OCI-LY3 (cell line): ENCODE measurements around the gene F8.
"Not testable (repeated sequence)": the region's sequence is repeated elsewhere in the genome, so short reads cannot be mapped to it uniquely, and the experiment has no call there.

Experiments
- H2AFZ ChIP-seq: fragments of 200-600, 300-600 bp; shearing (Covaris generic); 2 replicates; pipeline ENCODE4 v1.6.0; 2014; ENCODE audit warnings: antibody characterized with exemption, low read depth, low read length
- H3K27ac ChIP-seq: fragments of 200-600, 300-600 bp; sonication (generic); 2 replicates; pipeline ENCODE4 v1.5.1; 2014; ENCODE audit warnings: mild to moderate bottlenecking, low read length, moderate library complexity, mixed read lengths
- H3K27me3 ChIP-seq: fragments of 200-600, 300-600 bp; sonication (generic); 2 replicates; pipeline ENCODE4 v1.6.1; 2014; ENCODE audit warnings: low read depth, low read length, mixed read lengths
- H3K36me3 ChIP-seq: fragments of 200-600, 300-600 bp; sonication (generic); replicated peaks from 2 replicates; pipeline ENCODE3; 2014; ENCODE audit warnings: low read depth, low read length, mixed read lengths
- H3K4me1 ChIP-seq: fragments of 300-600, 200-600 bp; sonication (generic); 2 replicates; pipeline ENCODE4 v1.6.1; 2014; ENCODE audit warnings: low read length, mixed read lengths
- H3K4me2 ChIP-seq: fragments of 200-600, 300-600 bp; sonication (generic); 2 replicates; pipeline ENCODE4 v1.6.1; 2014; ENCODE audit warnings: low read length, mixed read lengths
- H3K4me3 ChIP-seq: fragments of 300-600, 200-600 bp; sonication (generic); 2 replicates; pipeline ENCODE4 v1.5.1; 2014; ENCODE audit warnings: antibody characterized with exemption, mild to moderate bottlenecking, low read length, moderate library complexity
- H3K79me2 ChIP-seq: fragments of 300-600, 200-600 bp; shearing (Covaris generic); 2 replicates; pipeline ENCODE4 v1.6.1; 2014; ENCODE audit warnings: mild to moderate bottlenecking, low read length, mixed read lengths
- H3K9ac ChIP-seq: fragments of 300-600, 200-600 bp; shearing (Covaris generic); 2 replicates; pipeline ENCODE4 v1.6.0; 2014; ENCODE audit warnings: mild to moderate bottlenecking, low read length, moderate library complexity
- H3K9me3 ChIP-seq: fragments of 200-600, 300-600 bp; shearing (Covaris generic); 2 replicates; pipeline ENCODE4 v1.6.1; 2014; ENCODE audit warnings: low read length, mixed read lengths; ENCODE audit not compliant: insufficient read depth
- H4K20me1 ChIP-seq: fragments of 200-600, 300-600 bp; sonication (generic); 2 replicates; pipeline ENCODE4 v1.6.1; 2016; ENCODE audit warnings: low read length, mixed read lengths; ENCODE audit not compliant: insufficient read depth
- CTCF ChIP-seq: fragments of 200-600, 300-600 bp; sonication (generic); IDR thresholded peaks from 2 replicates; pipeline ENCODE4 v1.5.1; 2014; ENCODE audit warnings: antibody characterized with exemption, low read length, low read depth
- EZH2phosphoT487 ChIP-seq: fragments of 200-600 bp; shearing (Covaris generic); IDR thresholded peaks from 2 replicates; pipeline ENCODE4 v1.6.1; 2018; ENCODE audit warnings: antibody characterized with exemption, mixed run types, low read depth

Gene F8

GRCh38 chrX:154918060-154918483 lies 104.5 kb downstream of the F8 start:
- H3K9me3 ChIP-seq: no peaks in the 10 kb centered on the region
- H3K27ac ChIP-seq: no peak overlapping the region
- 0 out of 2 replicates have a peak overlapping the region, but pooled peaks have one; percentile 17 for H3K9ac ChIP-seq
- peak overlapping the region; percentile 63 for H3K4me2 ChIP-seq
- peak overlapping the region; percentile 96 for H2AFZ ChIP-seq
- H3K36me3 ChIP-seq: no peaks in the 10 kb centered on the region
- H3K79me2 ChIP-seq: no peaks in the 10 kb centered on the region
- no peaks in the 10 kb centered on the region for H3K4me1 ChIP-seq
- TF ChIP-seq EZH2phosphoT487: no peak
- TF ChIP-seq CTCF: peak; percentile 91
- no peaks in the 10 kb centered on the region for H4K20me1 ChIP-seq
- H3K27me3 ChIP-seq: no peaks in the 10 kb centered on the region; the same call in 1 of the 2 replicates
- H3K4me3 ChIP-seq: peak overlapping the region; percentile 78

- Histone ChIP-seq H3K4me2 (no peak overlapping the region), H3K4me3 (no peak overlapping the region), H3K4me1 (no peaks in the 10 kb centered on the region; the same call in 1 of the 2 replicates), H3K36me3 (no peaks in the 10 kb centered on the region), H3K9ac (no peak overlapping the region), H4K20me1 (no peaks in the 10 kb centered on the region), H3K9me3 (no peaks in the 10 kb centered on the region), H3K27me3 (no peaks in the 10 kb centered on the region), H2AFZ (no peak overlapping the region), H3K79me2 (no peaks in the 10 kb centered on the region), H3K27ac (no peak overlapping the region)
- no peak for TF ChIP-seq EZH2phosphoT487
- no peak for TF ChIP-seq CTCF
These were observed 108.5 kb downstream of the F8 start for GRCh38 chrX:154914052-154914451.

- H3K4me2 ChIP-seq, H2AFZ ChIP-seq, H3K9ac ChIP-seq, H3K79me2 ChIP-seq, H3K4me3 ChIP-seq, H3K27ac ChIP-seq, H3K27me3 ChIP-seq, H3K36me3 ChIP-seq, H3K4me1 ChIP-seq, H3K9me3 ChIP-seq, H4K20me1 ChIP-seq: not testable (repeated sequence)
These were observed 112.0 kb downstream of the F8 start for GRCh38 chrX:154910528-154910927.

GRCh38 chrX:154910048-154910447 lies 112.5 kb downstream of the F8 start:
- not testable (repeated sequence) for H3K4me1 ChIP-seq, H3K27me3 ChIP-seq, H3K9me3 ChIP-seq, H3K79me2 ChIP-seq, H3K4me3 ChIP-seq, H3K36me3 ChIP-seq, H3K4me2 ChIP-seq, H4K20me1 ChIP-seq, H3K9ac ChIP-seq, H3K27ac ChIP-seq, H2AFZ ChIP-seq

- H3K9ac ChIP-seq: no peak overlapping the region
- no peak for TF ChIP-seq CTCF
- TF ChIP-seq EZH2phosphoT487: no peak
- H3K27ac ChIP-seq: no peak overlapping the region
- H2AFZ ChIP-seq: no peak overlapping the region
- no peak overlapping the region for H3K4me2 ChIP-seq
- H3K36me3 ChIP-seq: no peaks in the 10 kb centered on the region
- H4K20me1 ChIP-seq: no peaks in the 10 kb centered on the region
- H3K9me3 ChIP-seq: no peaks in the 10 kb centered on the region
- no peaks in the 10 kb centered on the region; the same call in 1 of the 2 replicates for H3K4me1 ChIP-seq
- H3K4me3 ChIP-seq: no peak overlapping the region
- H3K27me3 ChIP-seq: no peaks in the 10 kb centered on the region
- H3K79me2 ChIP-seq: no peaks in the 10 kb centered on the region
These were observed 113.7 kb downstream of the F8 start for GRCh38 chrX:154908821-154909220.
